ENCODE data around the gene PHAF1. TPM values are rescaled to one million over a fixed set of nuclear protein-coding genes. Genes with fewer than 3 reads are reported as not detected.

Gene PHAF1
- polyA plus RNA-seq, 1 donor from 2014 or later = 9.8 TPM

DNA sequence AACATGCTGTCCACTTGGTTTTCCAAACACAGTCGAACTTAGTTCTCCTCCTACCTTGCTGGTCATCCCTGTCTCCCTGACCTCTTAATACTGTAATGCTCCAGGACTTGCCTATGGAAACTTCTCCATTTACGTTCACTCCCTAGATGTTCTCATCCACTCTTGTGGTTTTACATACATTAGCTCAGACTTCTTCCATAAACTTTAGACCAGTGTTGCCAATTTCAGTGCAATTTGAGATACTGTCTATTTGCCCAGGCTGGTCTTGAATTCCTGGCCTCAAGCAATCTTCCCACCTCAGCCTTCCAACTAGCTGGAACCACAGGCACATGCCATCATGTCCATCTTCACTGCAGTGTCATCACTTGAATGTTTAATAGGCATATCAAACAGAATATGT lies 72.5 kb downstream of the PHAF1 start:
- Histone ChIP-seq H3K9me3 (ENCODE audit: low read length) (no peaks in the 10 kb centered on the region), H4K20me1 (ENCODE audit: insufficient read depth) (peaks cover 9% of the 10 kb centered on the region), H3K27ac (ENCODE audit: low read length) (no peak overlapping the region), H3K79me2 (replicated peaks; ENCODE audit: insufficient read depth, low read length) (peaks cover 24% of the 10 kb centered on the region), H3K9me2 (ENCODE audit: insufficient read depth, low read length) (no peaks in the 10 kb centered on the region), H3K36me3 (ENCODE audit: insufficient read depth, low read length) (no peaks in the 10 kb centered on the region), H3K9ac (ENCODE audit: low read length) (peak overlapping the region; percentile 94), H3K4me3 (ENCODE audit: low read length) (peak overlapping the region; percentile 91), H3F3A (ENCODE audit: insufficient read depth, low read length, poor library complexity, severe bottlenecking) (no peaks in the 10 kb centered on the region), H2AFZ (ENCODE audit: low read depth, low read length) (no peak overlapping the region), H3K4me2 (ENCODE audit: low read length) (peak overlapping the region; percentile 76), H3K27me3 (ENCODE audit: insufficient read depth, low read depth, low read length) (peaks cover 19% of the 10 kb centered on the region)
- no peak for TF ChIP-seq RAD21 (conservative IDR thresholded peaks at IDR 0.05)
- no peak for TF ChIP-seq SMC3 (conservative IDR thresholded peaks at IDR 0.05; ENCODE audit: poor library complexity)
- TF ChIP-seq MXI1 (conservative IDR thresholded peaks at IDR 0.05; ENCODE audit: poor library complexity, severe bottlenecking) = no peak
- no peak for TF ChIP-seq EZH2 (IDR thresholded peaks at IDR 0.05; ENCODE audit: borderline replicate concordance, insufficient read depth, low read length, poor library complexity, severe bottlenecking)
- TF ChIP-seq, protein P1, sequence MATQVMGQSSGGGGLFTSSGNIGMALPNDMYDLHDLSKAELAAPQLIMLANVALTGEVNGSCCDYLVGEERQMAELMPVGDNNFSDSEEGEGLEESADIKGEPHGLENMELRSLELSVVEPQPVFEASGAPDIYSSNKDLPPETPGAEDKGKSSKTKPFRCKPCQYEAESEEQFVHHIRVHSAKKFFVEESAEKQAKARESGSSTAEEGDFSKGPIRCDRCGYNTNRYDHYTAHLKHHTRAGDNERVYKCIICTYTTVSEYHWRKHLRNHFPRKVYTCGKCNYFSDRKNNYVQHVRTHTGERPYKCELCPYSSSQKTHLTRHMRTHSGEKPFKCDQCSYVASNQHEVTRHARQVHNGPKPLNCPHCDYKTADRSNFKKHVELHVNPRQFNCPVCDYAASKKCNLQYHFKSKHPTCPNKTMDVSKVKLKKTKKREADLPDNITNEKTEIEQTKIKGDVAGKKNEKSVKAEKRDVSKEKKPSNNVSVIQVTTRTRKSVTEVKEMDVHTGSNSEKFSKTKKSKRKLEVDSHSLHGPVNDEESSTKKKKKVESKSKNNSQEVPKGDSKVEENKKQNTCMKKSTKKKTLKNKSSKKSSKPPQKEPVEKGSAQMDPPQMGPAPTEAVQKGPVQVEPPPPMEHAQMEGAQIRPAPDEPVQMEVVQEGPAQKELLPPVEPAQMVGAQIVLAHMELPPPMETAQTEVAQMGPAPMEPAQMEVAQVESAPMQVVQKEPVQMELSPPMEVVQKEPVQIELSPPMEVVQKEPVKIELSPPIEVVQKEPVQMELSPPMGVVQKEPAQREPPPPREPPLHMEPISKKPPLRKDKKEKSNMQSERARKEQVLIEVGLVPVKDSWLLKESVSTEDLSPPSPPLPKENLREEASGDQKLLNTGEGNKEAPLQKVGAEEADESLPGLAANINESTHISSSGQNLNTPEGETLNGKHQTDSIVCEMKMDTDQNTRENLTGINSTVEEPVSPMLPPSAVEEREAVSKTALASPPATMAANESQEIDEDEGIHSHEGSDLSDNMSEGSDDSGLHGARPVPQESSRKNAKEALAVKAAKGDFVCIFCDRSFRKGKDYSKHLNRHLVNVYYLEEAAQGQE (IDR thresholded peaks at IDR 0.05; ENCODE audit: borderline replicate concordance) = no peak
- no peak for TF ChIP-seq POLR2AphosphoS5 (IDR thresholded peaks at IDR 0.05)
- TF ChIP-seq TAF1 (IDR thresholded peaks at IDR 0.05; ENCODE audit: low read depth) = no peak

DNA sequence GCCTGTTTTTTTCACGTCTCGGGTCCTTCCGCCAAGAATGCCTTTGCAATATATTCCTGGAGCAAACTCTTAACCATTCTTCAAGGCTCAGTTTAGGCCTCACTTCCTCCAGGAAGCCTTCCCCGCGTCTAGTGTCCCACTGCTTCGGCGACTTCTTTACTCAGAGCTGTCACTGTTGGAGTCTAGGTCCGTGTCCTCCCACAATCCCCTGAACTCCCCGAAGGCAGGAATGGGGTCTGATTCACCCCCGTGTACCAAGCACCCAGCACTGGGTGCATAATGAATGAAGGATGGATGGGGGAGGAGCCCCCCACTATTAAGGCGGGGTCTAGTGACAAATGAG lies 73.5 kb downstream of the PHAF1 start:
- peak overlapping the region; percentile 94 for H3K9ac ChIP-seq (ENCODE audit: low read length)
- H3K36me3 ChIP-seq (ENCODE audit: insufficient read depth, low read length) = no peaks in the 10 kb centered on the region
- no peaks in the 10 kb centered on the region for H3K9me3 ChIP-seq (ENCODE audit: low read length)
- H3K27me3 ChIP-seq (ENCODE audit: insufficient read depth, low read depth, low read length) = peaks cover 14% of the 10 kb centered on the region
- peak overlapping the region; percentile 59 for H2AFZ ChIP-seq (ENCODE audit: low read depth, low read length)
- peak overlapping the region; percentile 91 for H3K4me3 ChIP-seq (ENCODE audit: low read length)
- TF ChIP-seq, protein P1 (IDR thresholded peaks at IDR 0.05; ENCODE audit: borderline replicate concordance) = no peak
- TF ChIP-seq POLR2AphosphoS5 (IDR thresholded peaks at IDR 0.05) = no peak
- peak overlapping the region; percentile 93 for H3K27ac ChIP-seq (ENCODE audit: low read length)
- peaks cover 1% of the 10 kb centered on the region for H4K20me1 ChIP-seq (ENCODE audit: insufficient read depth)
- peaks cover 24% of the 10 kb centered on the region for H3K79me2 ChIP-seq (replicated peaks; ENCODE audit: insufficient read depth, low read length)
- H3K4me2 ChIP-seq (ENCODE audit: low read length) = peak overlapping the region; percentile 76
- H3F3A ChIP-seq (ENCODE audit: insufficient read depth, low read length, poor library complexity, severe bottlenecking) = no peaks in the 10 kb centered on the region
- no peaks in the 10 kb centered on the region for H3K9me2 ChIP-seq (ENCODE audit: insufficient read depth, low read length)

Data from neural cell (in vitro differentiated cells).